Astrocyte of the hippocampus (primary cell): ENCODE data around the gene ZNF296.

Source experiments
- DNase-seq: peaks from one replicate; pipeline ENCODE4 v3.0.0; 2011; ENCODE audit warnings: low read depth, low spot score

Gene ZNF296

GRCh38 chr19:45059258-45059965, 16.9 kb downstream of the ZNF296 start:
- peak; percentile 87 for DNase-seq

DNA sequence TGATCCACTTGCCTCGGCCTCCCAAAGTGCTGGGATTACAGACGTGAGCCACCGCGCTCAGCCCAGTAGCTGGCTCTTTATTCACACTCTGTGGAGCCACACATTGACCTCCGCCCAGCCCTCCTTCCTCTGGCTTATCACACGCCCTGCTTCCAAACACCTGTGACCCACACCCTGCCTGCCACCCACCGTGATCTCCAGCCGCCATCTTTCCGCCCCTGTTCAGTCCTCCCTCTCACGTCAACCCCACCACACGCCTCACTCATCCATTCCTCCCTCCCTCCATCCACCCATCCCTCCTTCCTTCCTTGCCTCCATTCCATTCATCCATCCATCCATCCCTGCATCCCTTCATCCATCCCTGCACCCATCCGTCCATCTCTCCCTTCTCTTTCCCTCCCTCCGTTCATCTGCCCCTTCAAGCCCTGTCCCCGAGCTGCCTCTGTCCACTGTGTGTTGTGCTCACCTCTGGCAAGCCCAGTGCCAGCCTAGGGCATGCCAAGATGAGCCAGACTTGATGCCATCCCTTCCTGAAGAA, 17.6 kb downstream of the ZNF296 start:
- no peak for DNase-seq

DNA sequence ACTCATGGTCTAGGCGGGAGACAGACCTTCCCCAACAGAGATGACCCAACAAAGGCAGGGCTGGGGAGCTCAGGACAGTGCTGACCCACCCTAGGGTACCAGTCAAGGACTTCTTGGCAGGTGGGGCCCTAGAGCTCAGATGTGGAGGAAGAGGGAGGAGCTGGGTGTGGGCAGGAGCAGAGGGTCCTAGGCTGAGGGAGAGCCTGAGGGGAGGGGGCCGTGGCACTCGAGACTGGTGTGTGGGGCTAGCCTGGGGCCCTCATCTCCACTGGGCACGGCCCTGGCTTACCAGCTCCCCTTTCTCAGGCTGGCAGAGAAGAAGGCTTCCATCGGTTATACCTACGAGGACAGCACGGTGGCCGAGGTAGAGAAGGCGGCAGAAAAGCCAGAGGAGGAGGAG, 18.8 kb downstream of the ZNF296 start:
- DNase-seq: no peak

DNA sequence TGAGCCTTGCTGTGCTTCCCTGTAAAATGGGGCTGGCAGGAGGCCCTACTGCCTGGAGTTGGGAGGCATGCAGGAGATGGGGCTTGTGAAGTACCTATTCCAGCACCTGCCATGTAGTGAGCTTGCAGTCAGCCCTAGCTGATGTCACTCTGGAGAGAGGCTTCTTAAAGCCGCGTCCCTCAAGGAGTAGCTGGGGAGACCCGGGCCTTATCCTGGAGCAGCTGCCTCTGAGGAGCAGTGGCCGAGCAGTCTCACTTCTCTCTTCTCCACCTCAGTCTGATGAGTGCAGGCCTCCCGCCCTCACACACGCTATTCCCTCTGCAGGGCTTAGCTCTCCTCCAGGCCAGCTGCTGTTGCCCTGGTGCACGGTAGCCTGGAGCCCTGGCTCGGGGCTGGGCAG, 19.4 kb downstream of the ZNF296 start:
- DNase-seq: no peak

GRCh38 chr19:45051929-45052579, 24.2 kb downstream of the ZNF296 start:
- no peak for DNase-seq

- DNase-seq: peak; percentile 16
Observed at GRCh38 chr19:45050036-45050435, 26.2 kb downstream of the ZNF296 start.

GRCh38 chr19:45049073-45049736, 27.1 kb downstream of the ZNF296 start:
- DNase-seq: peak; percentile 16

GRCh38 chr19:45047188-45047797, 29.0 kb downstream of the ZNF296 start:
- no peak for DNase-seq

- DNase-seq: no peak
Observed at GRCh38 chr19:45046355-45046754, 29.9 kb downstream of the ZNF296 start.

- DNase-seq: peak; percentile 16
Observed at GRCh38 chr19:45045671-45046353, 30.5 kb downstream of the ZNF296 start.

DNA sequence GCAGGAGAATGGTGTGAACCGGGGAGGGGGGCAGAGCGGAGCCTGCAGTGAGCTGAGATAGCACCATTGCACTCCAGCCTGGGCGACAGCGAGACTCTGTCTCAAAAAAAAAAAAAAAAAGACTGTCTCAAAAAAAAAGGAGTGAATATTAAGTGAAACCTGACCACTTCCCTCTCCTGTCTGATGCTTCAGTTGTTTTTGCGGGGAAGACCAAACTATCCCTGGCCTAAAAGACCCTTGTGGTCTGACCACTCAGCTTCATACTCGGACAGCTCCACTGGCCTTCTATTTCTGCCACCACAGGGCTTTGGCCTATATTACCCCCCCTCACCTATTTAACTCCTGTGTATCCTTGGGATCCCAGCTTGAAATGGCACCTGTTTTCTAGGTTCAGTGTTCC, 35.2 kb downstream of the ZNF296 start:
- no peak for DNase-seq

GRCh38 chr19:45040059-45040771, 36.1 kb downstream of the ZNF296 start:
- no peak for DNase-seq

- DNase-seq: peak; percentile 97
Observed at GRCh38 chr19:45038931-45039893, 37.1 kb downstream of the ZNF296 start, which contains the start of gene CLASRP. Gene CLASRP, plus strand, starts transcription at chr19:45039045. Its CDS starts 1,168 bp downstream, at chr19:45040213.

- DNase-seq: no peak
Observed at GRCh38 chr19:45037393-45038169, 38.7 kb downstream of the ZNF296 start.

DNA sequence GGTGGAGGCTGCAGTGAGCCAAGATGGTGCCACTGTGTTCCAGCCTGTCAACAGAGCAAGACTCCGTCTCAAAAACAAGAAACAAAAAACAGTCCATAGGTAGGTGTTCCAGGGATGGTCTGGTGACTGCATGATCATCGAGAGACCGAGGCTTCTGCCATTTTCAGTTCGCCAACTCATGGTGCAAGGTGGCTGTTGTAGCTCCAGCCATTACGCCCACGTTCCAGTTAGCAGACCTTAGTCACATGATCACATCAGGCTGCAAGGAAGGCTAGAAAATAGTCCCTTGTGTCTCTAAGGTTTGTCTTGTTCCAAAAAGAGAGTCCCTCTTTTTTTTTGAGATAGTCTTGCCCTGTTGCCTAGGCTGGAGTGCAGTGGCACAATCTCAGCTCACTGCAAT, 40.5 kb downstream of the ZNF296 start:
- no peak for DNase-seq

DNA sequence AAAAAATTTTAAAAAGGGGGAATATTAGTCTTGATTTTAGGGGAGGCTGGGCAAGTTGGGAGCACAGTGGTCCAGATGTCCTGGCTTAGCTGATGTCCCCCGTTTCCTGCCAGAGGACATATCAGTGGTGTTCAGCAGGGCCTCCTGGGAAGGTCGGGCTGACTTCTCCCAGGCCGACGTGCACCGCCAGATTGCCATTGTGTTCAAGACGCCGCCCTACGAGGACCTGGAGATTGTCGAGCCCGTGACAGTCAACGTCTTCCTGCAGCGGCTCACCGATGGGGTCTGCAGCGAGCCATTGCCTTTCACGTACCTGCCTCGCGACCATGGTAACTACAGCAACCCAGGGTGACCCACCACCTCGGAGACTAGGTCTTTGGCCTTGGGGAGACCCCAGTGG, 43.9 kb downstream of the ZNF296 start:
- DNase-seq: no peak

DNA sequence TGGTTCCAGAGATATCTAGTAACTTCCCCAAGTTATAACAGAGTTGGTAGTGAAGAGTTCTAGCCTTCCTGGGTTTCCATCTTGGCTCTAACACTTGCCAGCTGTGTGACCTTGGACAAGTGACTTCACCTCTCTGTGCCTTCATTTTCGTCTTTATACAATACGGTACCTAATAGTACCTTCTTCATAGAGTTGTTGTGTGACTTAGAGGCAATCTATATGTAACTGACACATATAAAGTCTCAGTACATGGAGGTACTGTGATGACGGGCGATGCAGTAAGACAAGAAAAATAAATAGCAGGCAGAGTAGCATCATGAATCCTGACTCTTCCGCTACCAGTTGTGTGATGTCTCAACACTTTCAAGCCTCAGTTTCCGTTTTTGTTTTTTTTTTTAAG, 45.5 kb downstream of the ZNF296 start:
- no peak for DNase-seq

- DNase-seq: no peak
Observed at GRCh38 chr19:45027371-45027770, 48.9 kb downstream of the ZNF296 start.

- no peak for DNase-seq
Observed at GRCh38 chr19:45025264-45025663, 51.0 kb downstream of the ZNF296 start.
